ENCODE measurements around the gene H1-8. TPM values are rescaled to one million over a fixed set of nuclear protein-coding genes. Genes with fewer than 3 reads are reported as not detected.

H1-8 gene
- total RNA-seq, 6 experiments from 2014 or later = not detected

- no peaks in the 10 kb centered on the region for H3K4me1 Mint-ChIP-seq (ENCODE audit: low read depth)
- H3K4me3 Mint-ChIP-seq = no peak overlapping the region
- H3K36me3 Mint-ChIP-seq (ENCODE audit: low read depth) = peaks cover 4% of the 10 kb centered on the region; the same call in 1 of the 2 replicates
- TF ChIP-seq CTCF (IDR thresholded peaks at IDR 0.05) = no peak
- H3K9me3 Mint-ChIP-seq = no peaks in the 10 kb centered on the region
- no peak for DNase-seq
- no peak overlapping the region for H3K27ac Mint-ChIP-seq
- peaks cover 2% of the 10 kb centered on the region for H3K27me3 Mint-ChIP-seq (ENCODE audit: insufficient read depth)
These were observed 37.0 kb downstream of the H1-8 start for GRCh38 chr3:129579991-129580390.

- Mint-ChIP-seq H3K27me3 (ENCODE audit: insufficient read depth) (no peaks in the 10 kb centered on the region), H3K9me3 (no peaks in the 10 kb centered on the region), H3K4me1 (ENCODE audit: low read depth) (no peaks in the 10 kb centered on the region), H3K4me3 (no peak overlapping the region), H3K36me3 (ENCODE audit: low read depth) (peaks cover 5% of the 10 kb centered on the region; the same call in 1 of the 2 replicates), H3K27ac (no peak overlapping the region)
- TF ChIP-seq CTCF (IDR thresholded peaks at IDR 0.05) = no peak
- DNase-seq = no peak
These were observed 38.6 kb downstream of the H1-8 start for GRCh38 chr3:129581623-129582022.

- Mint-ChIP-seq H3K4me1 (ENCODE audit: low read depth) (peaks cover 5% of the 10 kb centered on the region), H3K4me3 (no peak overlapping the region), H3K9me3 (no peaks in the 10 kb centered on the region), H3K36me3 (ENCODE audit: low read depth) (peaks cover 5% of the 10 kb centered on the region; the same call in 1 of the 2 replicates), H3K27ac (no peak overlapping the region), H3K27me3 (ENCODE audit: insufficient read depth) (no peaks in the 10 kb centered on the region)
- no peak for TF ChIP-seq CTCF (IDR thresholded peaks at IDR 0.05)
- no peak for DNase-seq
These were observed 39.8 kb downstream of the H1-8 start for GRCh38 chr3:129582799-129583198.

- H3K36me3 Mint-ChIP-seq (ENCODE audit: low read depth) = peaks cover 5% of the 10 kb centered on the region; the same call in 1 of the 2 replicates
- no peak overlapping the region for H3K27ac Mint-ChIP-seq
- no peak for DNase-seq
- H3K9me3 Mint-ChIP-seq = no peaks in the 10 kb centered on the region
- H3K4me3 Mint-ChIP-seq = no peak overlapping the region
- no peaks in the 10 kb centered on the region for H3K27me3 Mint-ChIP-seq (ENCODE audit: insufficient read depth)
- peaks cover 7% of the 10 kb centered on the region for H3K4me1 Mint-ChIP-seq (ENCODE audit: low read depth)
- TF ChIP-seq CTCF (IDR thresholded peaks at IDR 0.05) = no peak
These were observed 40.3 kb downstream of the H1-8 start for GRCh38 chr3:129583289-129583688.

- DNase-seq = no peak
- Mint-ChIP-seq H3K9me3 (no peaks in the 10 kb centered on the region), H3K27me3 (ENCODE audit: insufficient read depth) (no peaks in the 10 kb centered on the region), H3K4me3 (no peak overlapping the region), H3K36me3 (ENCODE audit: low read depth) (peaks cover 5% of the 10 kb centered on the region; the same call in 1 of the 2 replicates), H3K4me1 (ENCODE audit: low read depth) (peaks cover 7% of the 10 kb centered on the region), H3K27ac (no peak overlapping the region)
- TF ChIP-seq CTCF (IDR thresholded peaks at IDR 0.05) = no peak
These were observed 41.7 kb downstream of the H1-8 start for GRCh38 chr3:129584631-129585030.
